Breast epithelium (tissue), 4 donors: ENCODE measurements around the gene CLCN7. TPM values are rescaled to one million over a fixed set of nuclear protein-coding genes. Genes with fewer than 3 reads are reported as not detected.

Experiments
- DNase-seq, 2 donors: peaks; one replicate each; pipeline ENCODE4 v3.0.0-alpha.2; 2019; ENCODE audit warnings: low spot score in 2 of 2
- H3K27ac ChIP-seq, 2 donors: fragments of 200-600 bp; sonication (generic) in 1 of 2; one replicate each; pipeline ENCODE4 v1.5.1; 2016 to 2019; ENCODE audit warnings: mild to moderate bottlenecking in 1 of 2
- H3K27me3 ChIP-seq, 2 donors: fragments of 200-600 bp; sonication (generic) in 1 of 2; one replicate each; pipeline versions ENCODE4 v1.5.1 to v1.6.0; 2017 to 2019; ENCODE audit warnings: control low read depth in 1 of 2, mild to moderate bottlenecking in 1 of 2
- H3K36me3 ChIP-seq: fragments of 200-600 bp; one replicate; pipeline ENCODE4 v1.5.1; 2019
- H3K4me1 ChIP-seq, 2 donors: fragments of 200-600 bp; sonication (generic); one replicate each; pipeline ENCODE4 v1.5.1; 2016 to 2019; ENCODE audit warnings: control low read depth in 1 of 2
- H3K4me3 ChIP-seq, 3 donors: fragments of 200-600 bp; sonication (generic); 1 replicate in 2 of 3; 2 replicates in 1 of 3; pipeline ENCODE4 v1.5.1; 2016 to 2019; ENCODE audit warnings: mild to moderate bottlenecking in 3 of 3, moderate library complexity in 2 of 3
- H3K9me3 ChIP-seq, 2 donors: fragments of 200-600 bp; sonication (generic) in 1 of 2; one replicate each; pipeline ENCODE4 v1.5.1; 2016 to 2019; ENCODE audit warnings: control low read depth in 1 of 2
- POLR2A ChIP-seq: fragments of 450-650 bp; IDR thresholded peaks from one replicate; pipeline ENCODE4 v1.6.1; 2016; ENCODE audit warnings: antibody characterized with exemption, mild to moderate bottlenecking, moderate library complexity
- POLR2AphosphoS5 ChIP-seq, 3 donors: sonication (generic); formaldehyde crosslinking; IDR thresholded peaks; one replicate each; pipeline ENCODE4 v1.6.1; 2017; ENCODE audit warnings: antibody characterized with exemption in 3 of 3
- intact Hi-C: fragments of 100-400 bp; cut with DNase I; formaldehyde crosslinking; loops from one replicate; pipeline ENCODE4 v1.15.1; 2023; ENCODE audit warnings: low total_unique reads
- total RNA-seq, 3 donors: library from RNA; depleted of rRNA; stranded (reverse); fragments of >200 nt; gene quantifications; one replicate each; pipeline ENCODE4 v1.1.0, GENCODE V29; 2016
- TF ChIP-seq, protein P1 (sequence below), 3 donors: fragments of 450-650 bp; IDR thresholded peaks; one replicate each; pipeline ENCODE4 v1.5.1; 2016 to 2017; ENCODE audit warnings: antibody characterized with exemption in 3 of 3, mild to moderate bottlenecking in 3 of 3, moderate library complexity in 3 of 3

The CLCN7 gene
- total RNA-seq, 3 donors from 2014 or later, result 52.2 to 72.3 (median 71.4) TPM

DNA sequence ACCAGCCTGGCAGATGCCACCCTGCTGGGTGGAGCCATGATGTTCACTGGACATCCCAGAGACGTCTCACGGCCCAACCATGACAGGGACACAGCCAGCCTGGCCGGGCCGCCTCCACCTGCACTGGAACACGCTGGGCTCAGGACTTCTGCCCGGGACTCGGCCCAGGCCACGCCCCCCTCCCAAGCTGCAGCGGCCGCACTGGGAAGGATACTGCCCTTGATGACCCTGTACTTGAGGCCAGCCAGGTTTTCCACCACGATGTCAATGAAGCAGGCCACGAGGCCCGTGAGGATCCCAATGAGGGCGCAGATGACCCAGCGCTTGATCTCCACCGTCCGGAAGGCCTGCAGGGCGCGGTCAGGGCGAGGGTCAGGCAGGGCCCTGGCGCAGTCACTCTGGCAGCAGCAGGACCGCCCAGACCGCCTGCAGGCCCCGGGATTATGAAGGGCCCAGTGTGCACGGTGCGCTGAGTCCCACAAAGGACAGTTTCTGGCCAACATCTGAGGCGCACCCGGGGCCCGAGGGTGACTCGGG, 14.2 kb downstream of the CLCN7 start:
- Histone ChIP-seq H3K27me3 (no peaks in the 10 kb centered on the region), H3K27ac (no peak overlapping the region), H3K4me1 (no peaks in the 10 kb centered on the region), H3K36me3 (no peaks in the 10 kb centered on the region), H3K9me3 (no peaks in the 10 kb centered on the region), H3K4me3 (no peak overlapping the region)
- intact Hi-C loops, result no loop called here
- TF ChIP-seq, protein P1, sequence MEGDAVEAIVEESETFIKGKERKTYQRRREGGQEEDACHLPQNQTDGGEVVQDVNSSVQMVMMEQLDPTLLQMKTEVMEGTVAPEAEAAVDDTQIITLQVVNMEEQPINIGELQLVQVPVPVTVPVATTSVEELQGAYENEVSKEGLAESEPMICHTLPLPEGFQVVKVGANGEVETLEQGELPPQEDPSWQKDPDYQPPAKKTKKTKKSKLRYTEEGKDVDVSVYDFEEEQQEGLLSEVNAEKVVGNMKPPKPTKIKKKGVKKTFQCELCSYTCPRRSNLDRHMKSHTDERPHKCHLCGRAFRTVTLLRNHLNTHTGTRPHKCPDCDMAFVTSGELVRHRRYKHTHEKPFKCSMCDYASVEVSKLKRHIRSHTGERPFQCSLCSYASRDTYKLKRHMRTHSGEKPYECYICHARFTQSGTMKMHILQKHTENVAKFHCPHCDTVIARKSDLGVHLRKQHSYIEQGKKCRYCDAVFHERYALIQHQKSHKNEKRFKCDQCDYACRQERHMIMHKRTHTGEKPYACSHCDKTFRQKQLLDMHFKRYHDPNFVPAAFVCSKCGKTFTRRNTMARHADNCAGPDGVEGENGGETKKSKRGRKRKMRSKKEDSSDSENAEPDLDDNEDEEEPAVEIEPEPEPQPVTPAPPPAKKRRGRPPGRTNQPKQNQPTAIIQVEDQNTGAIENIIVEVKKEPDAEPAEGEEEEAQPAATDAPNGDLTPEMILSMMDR (IDR thresholded peaks at IDR 0.05), result no peak
- TF ChIP-seq POLR2AphosphoS5 (IDR thresholded peaks at IDR 0.05) (no peak), POLR2A (no peak)
- no peak for DNase-seq

- Histone ChIP-seq H3K27ac (no peak overlapping the region), H3K9me3 (no peaks in the 10 kb centered on the region), H3K4me1 (no peaks in the 10 kb centered on the region), H3K4me3 (no peak overlapping the region), H3K27me3 (no peaks in the 10 kb centered on the region), H3K36me3 (no peaks in the 10 kb centered on the region)
- DNase-seq, result no peak
- TF ChIP-seq, protein P1 (IDR thresholded peaks at IDR 0.05), result no peak
- TF ChIP-seq POLR2AphosphoS5 (IDR thresholded peaks at IDR 0.05) (no peak), POLR2A (no peak)
- intact Hi-C loops, result loop anchor here (10.0 kb wide), 1 partner anchor 395 kb away; no protein-coding TSS in a partner anchor
Observed at GRCh38 chr16:1459967-1460366, 14.9 kb downstream of the CLCN7 start.

GRCh38 chr16:1458977-1459341, 15.9 kb downstream of the CLCN7 start:
- H3K4me1 ChIP-seq, result no peaks in the 10 kb centered on the region
- TF ChIP-seq, protein P1 (IDR thresholded peaks at IDR 0.05), result no peak
- TF ChIP-seq POLR2A, result no peak
- no peak for TF ChIP-seq POLR2AphosphoS5 (IDR thresholded peaks at IDR 0.05)
- no peak overlapping the region for H3K27ac ChIP-seq
- intact Hi-C loops, result loop anchor here (10.0 kb wide), 1 partner anchor 394 kb away; no protein-coding TSS in a partner anchor
- no peaks in the 10 kb centered on the region for H3K9me3 ChIP-seq
- no peak overlapping the region for H3K4me3 ChIP-seq
- H3K36me3 ChIP-seq, result no peaks in the 10 kb centered on the region
- DNase-seq, result no peak
- H3K27me3 ChIP-seq, result no peaks in the 10 kb centered on the region

DNA sequence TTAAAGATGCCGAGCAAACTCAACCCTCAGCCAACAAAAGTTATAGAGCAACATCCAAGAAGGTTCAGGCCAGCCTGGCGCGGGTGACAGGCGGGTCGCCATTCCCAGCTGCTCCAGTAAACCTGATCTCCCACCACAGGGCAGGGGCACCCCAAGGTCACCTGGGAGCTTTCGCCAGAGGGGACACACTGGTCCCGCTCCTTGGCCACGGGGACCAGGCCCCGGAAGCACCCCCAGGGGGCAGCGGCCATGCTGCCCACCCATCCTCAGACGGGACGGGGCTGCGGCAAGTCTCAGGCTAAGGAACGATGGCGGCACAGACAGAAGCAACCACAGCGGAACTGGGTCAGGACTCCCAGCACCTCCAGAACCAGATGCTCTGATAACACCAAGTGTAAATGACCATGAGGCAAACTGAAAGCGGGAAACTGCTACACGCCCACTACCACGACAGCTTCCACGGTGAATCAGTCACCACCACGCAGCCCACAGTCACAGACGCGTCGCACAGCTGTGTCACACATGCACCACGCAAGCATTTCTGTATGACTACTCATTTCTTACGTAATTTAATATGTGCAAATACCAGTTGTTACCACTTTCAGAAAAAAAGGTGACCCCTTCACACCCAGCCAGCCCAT, 16.4 kb downstream of the CLCN7 start:
- H3K27ac ChIP-seq, result no peak overlapping the region
- H3K27me3 ChIP-seq, result no peaks in the 10 kb centered on the region
- no peak overlapping the region for H3K4me3 ChIP-seq
- no peaks in the 10 kb centered on the region for H3K36me3 ChIP-seq
- TF ChIP-seq POLR2AphosphoS5 (IDR thresholded peaks at IDR 0.05) (no peak), POLR2A (no peak)
- TF ChIP-seq, protein P1 (IDR thresholded peaks at IDR 0.05), result no peak
- no peaks in the 10 kb centered on the region for H3K4me1 ChIP-seq
- intact Hi-C loops, result loop anchor here (10.0 kb wide), 1 partner anchor 394 kb away; no protein-coding TSS in a partner anchor
- no peaks in the 10 kb centered on the region for H3K9me3 ChIP-seq
- DNase-seq, result no peak

DNA sequence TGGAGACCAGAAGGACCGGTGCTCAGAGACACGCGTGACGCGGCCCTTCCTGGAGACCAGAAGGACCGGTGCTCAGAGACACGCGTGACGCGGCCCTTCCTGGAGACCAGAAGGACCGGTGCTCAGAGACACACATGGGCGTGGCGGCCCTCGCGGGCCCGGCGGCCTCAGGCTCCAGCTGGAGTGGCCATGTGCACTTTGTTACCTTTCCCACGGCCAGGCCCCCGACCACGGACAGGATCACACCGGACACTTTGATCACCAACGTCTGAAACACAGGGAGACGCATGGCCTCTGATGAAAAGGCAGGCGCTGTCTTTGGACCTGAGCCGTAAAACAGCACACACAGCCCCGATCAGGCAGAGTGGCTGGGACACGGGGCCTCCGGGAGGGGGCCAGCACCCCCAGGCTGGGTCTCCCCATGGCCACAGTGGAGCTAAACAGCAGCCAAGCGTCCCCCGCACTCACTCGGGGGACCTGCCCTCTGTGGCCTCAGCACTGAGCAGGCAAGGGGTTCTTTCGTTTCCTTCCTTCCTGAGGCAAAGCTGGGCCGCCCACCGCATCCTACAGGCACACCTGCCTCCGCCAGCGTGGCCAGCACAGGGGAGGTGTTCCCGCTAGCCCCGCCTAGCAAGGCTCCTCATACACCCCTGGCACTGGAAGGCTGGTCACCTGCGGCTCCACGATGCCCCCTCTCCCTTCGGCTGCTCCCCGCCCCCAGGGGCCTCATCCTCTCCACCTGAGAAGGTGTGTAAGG, 17.2 kb downstream of the CLCN7 start:
- peaks cover 7% of the 10 kb centered on the region for H3K36me3 ChIP-seq
- TF ChIP-seq POLR2A (no peak), POLR2AphosphoS5 (IDR thresholded peaks at IDR 0.05) (no peak)
- TF ChIP-seq, protein P1 (IDR thresholded peaks at IDR 0.05), result no peak
- no peaks in the 10 kb centered on the region for H3K9me3 ChIP-seq
- H3K4me1 ChIP-seq, result no peaks in the 10 kb centered on the region
- DNase-seq, result no peak
- intact Hi-C loops, result loop anchor here (10.0 kb wide), 1 partner anchor 393 kb away; no protein-coding TSS in a partner anchor
- no peaks in the 10 kb centered on the region for H3K27me3 ChIP-seq
- no peak overlapping the region for H3K4me3 ChIP-seq
- H3K27ac ChIP-seq, result no peak overlapping the region
